OCI-LY3 (cell line): ENCODE results near the gene MAP4K3.

Source experiments
- CTCF ChIP-seq: fragments of 200-600, 300-600 bp; sonication (generic); IDR thresholded peaks from 2 replicates; pipeline ENCODE4 v1.5.1; 2014; ENCODE audit warnings: antibody characterized with exemption, low read length, low read depth
- EZH2phosphoT487 ChIP-seq: fragments of 200-600 bp; shearing (Covaris generic); IDR thresholded peaks from 2 replicates; pipeline ENCODE4 v1.6.1; 2018; ENCODE audit warnings: antibody characterized with exemption, mixed run types, low read depth

DNA sequence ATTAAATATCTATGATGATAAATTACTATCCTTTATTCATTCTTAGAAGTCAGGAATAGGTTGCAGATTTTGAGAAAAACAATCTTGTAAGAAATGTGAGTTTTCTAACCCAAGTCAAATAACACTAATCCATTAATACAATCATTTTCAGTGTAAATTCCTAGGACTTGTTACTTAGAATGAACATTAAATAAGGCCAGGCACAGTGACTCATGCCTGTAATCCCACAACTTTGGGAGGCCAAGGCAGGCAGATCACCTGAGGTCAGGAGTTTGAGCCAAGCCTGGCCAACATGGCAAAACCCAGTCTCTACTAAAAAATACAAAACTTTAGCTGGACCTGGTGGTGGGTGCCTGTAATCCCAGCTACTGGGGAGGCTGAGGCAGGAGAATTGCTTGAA is 147.5 kb downstream of the MAP4K3 start:
- TF ChIP-seq EZH2phosphoT487, result no peak
- TF ChIP-seq CTCF, result no peak
